Effector memory CD4-positive, alpha-beta T cell (primary cell): ENCODE data around the gene CDKN1C.
A peak's percentile ranks its signal among the peaks of the same experiment; 100 is the strongest.
"Not testable (repeated sequence)": the region's sequence is repeated elsewhere in the genome, so short reads cannot be mapped to it uniquely, and the experiment has no call there.

Experiments
- DNase-seq, 3 donors: peaks; one replicate each; pipeline ENCODE4 v3.0.0-alpha.2; 2020
- H3K27ac ChIP-seq: 2 replicates; pipeline ENCODE4 v1.7.0; 2013; ENCODE audit warnings: mild to moderate bottlenecking, low read length, moderate library complexity; ENCODE audit not compliant: insufficient read depth, poor library complexity, severe bottlenecking
- H3K27me3 ChIP-seq: replicated peaks from 2 replicates; pipeline ENCODE4 v1.7.0; 2013; ENCODE audit warnings: mild to moderate bottlenecking, low read length; ENCODE audit not compliant: insufficient read depth, control insufficient read depth, poor library complexity, severe bottlenecking
- H3K36me3 ChIP-seq: 2 replicates; pipeline ENCODE4 v1.7.0; 2013; ENCODE audit warnings: mild to moderate bottlenecking, low read length, moderate library complexity; ENCODE audit not compliant: control insufficient read depth, insufficient read depth
- H3K4me1 ChIP-seq: 2 replicates; pipeline ENCODE4 v1.7.0; 2013; ENCODE audit warnings: low read length, mild to moderate bottlenecking; ENCODE audit not compliant: control insufficient read depth, insufficient read depth, poor library complexity, severe bottlenecking
- H3K4me3 ChIP-seq: 2 replicates; pipeline ENCODE4 v1.7.0; 2013; ENCODE audit warnings: low read length, low read depth, mild to moderate bottlenecking; ENCODE audit not compliant: insufficient read depth, poor library complexity, severe bottlenecking
- H3K9me3 ChIP-seq: 2 replicates; pipeline ENCODE4 v1.7.0; 2013; ENCODE audit warnings: mild to moderate bottlenecking, low read length, moderate library complexity; ENCODE audit not compliant: control insufficient read depth

Gene CDKN1C

DNA sequence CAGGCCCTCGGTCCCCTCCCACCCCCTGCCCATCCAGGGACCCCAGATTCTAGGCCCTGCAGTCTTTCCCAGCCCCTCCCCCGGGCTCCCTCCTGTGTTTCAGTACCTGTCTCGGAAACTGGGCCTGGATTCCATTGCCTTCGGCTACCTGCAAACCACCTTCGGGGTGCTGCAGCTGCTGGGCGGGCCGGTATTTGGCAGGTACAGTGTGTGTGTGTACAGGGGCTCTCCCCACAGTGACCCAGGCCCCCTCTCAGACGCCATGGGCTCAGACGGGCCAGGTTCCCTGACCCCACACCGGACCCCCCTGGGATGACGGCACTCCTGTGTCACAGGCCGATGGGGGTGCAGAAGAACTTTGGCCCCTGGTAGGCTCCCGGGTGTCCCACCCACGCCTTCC is 22.6 kb upstream of the CDKN1C start:
- no peaks in the 10 kb centered on the region for H3K9me3 ChIP-seq
- DNase-seq: no peak
- no peaks in the 10 kb centered on the region for H3K27me3 ChIP-seq
- peaks cover 2% of the 10 kb centered on the region for H3K4me1 ChIP-seq
- H3K27ac ChIP-seq: no peak overlapping the region
- H3K4me3 ChIP-seq: no peak overlapping the region
- no peaks in the 10 kb centered on the region for H3K36me3 ChIP-seq

DNA sequence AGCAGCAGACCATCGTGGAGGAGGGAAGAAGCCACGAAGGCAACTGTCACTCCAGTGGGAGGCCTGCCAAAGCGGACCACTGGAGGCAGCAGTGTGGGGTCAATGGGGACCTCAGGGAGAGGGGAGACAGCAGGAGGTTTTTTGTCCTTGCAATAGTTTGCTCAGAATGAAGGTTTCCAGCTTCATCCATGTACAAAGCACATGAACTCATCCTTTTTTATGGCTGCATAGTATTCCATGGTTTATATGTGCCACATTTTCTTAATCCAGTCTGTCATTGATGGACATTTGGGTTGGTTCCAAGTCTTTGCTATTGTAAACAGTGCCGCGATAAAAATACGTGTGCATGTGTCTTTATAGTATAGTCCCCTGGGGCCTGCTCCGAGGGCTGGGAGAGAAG is 19.7 kb upstream of the CDKN1C start:
- not testable (repeated sequence) for H3K27me3 ChIP-seq, H3K4me3 ChIP-seq, H3K9me3 ChIP-seq, DNase-seq, H3K27ac ChIP-seq, H3K36me3 ChIP-seq
- H3K4me1 ChIP-seq: peaks cover 12% of the 10 kb centered on the region

- Histone ChIP-seq H3K27me3 (no peaks in the 10 kb centered on the region), H3K27ac (no peak overlapping the region), H3K36me3 (no peaks in the 10 kb centered on the region), H3K4me3 (no peak overlapping the region), H3K9me3 (no peaks in the 10 kb centered on the region), H3K4me1 (peaks cover 19% of the 10 kb centered on the region)
- no peak for DNase-seq
Observed at GRCh38 chr11:2904153-2905052, 18.8 kb upstream of the CDKN1C start.

DNA sequence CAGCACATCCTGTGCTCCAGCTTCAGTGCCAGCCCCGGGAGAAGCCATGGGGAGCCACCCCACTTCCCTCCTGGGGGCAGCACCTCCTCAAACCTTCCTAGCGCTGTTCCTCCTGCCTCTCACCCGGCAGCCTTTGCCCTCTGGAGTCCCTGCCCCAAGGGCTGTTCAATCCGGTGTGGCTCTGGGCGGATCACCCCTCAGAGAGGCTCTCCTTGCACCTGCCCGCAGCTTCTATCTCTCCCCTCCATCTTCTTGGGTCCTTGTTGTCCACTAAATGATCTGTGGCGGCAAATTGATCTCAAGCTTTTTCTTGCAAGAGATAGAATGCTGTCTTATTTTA is 18.1 kb upstream of the CDKN1C start:
- Histone ChIP-seq H3K4me3 (no peak overlapping the region), H3K27me3 (no peaks in the 10 kb centered on the region), H3K36me3 (no peaks in the 10 kb centered on the region), H3K9me3 (no peaks in the 10 kb centered on the region), H3K4me1 (peaks cover 26% of the 10 kb centered on the region), H3K27ac (no peak overlapping the region)
- DNase-seq: no peak

DNA sequence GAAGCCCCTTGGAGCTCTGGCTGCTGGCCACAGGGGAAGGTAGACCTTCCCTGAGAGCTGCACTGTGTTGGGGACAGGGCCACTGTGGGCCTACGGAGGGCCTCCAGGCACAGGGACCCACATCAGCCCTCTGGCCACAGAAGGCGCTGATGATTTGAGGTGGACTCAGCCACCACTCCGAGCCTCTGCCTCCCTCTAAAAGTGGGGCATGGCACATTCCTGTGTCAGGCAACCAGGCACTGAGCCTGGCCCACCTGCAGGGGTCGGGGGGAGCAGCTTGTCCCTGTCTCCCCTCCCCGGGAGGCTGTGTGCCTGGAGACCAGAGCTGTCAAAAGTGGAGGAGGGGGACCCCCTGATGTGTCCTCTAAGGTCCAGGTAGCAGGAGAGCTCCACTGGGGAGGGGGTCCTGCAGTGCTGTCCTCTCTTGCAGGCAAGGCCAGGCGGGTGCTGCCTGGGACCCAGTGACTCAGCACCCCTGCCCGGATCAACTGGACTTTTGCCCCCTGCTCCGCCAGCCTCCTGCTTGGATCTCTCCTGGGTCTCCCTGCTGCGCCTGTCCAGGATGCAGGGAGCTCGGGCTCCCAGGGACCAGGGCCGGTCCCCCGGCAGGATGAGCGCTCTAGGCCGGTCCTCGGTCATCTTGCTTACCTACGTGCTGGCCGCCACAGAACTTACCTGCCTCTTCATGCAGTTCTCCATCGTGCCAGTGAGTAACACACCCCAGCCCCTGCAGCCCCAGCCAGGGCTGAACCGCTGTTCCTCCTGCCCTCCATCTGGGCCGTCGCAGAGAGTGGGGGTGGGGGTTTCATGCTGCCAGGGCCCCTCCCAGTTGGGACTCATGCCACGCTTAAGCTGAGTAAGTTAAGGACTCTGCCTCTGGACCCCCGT is 17.5 kb upstream of the CDKN1C start:
- H3K9me3 ChIP-seq: no peaks in the 10 kb centered on the region
- peak overlapping the region; percentile 52 for H3K27ac ChIP-seq
- H3K4me3 ChIP-seq: peak overlapping the region; percentile 79
- no peaks in the 10 kb centered on the region for H3K36me3 ChIP-seq
- no peaks in the 10 kb centered on the region for H3K27me3 ChIP-seq
- no peak for DNase-seq
- peaks cover 31% of the 10 kb centered on the region for H3K4me1 ChIP-seq

- peak; percentile 85 to 90 (median 86) for DNase-seq
- H3K4me1 ChIP-seq: peaks cover 31% of the 10 kb centered on the region
- no peaks in the 10 kb centered on the region for H3K27me3 ChIP-seq
- no peaks in the 10 kb centered on the region for H3K36me3 ChIP-seq
- no peaks in the 10 kb centered on the region for H3K9me3 ChIP-seq
- H3K27ac ChIP-seq: peak overlapping the region; percentile 56
- peak overlapping the region; percentile 79 for H3K4me3 ChIP-seq
Observed at GRCh38 chr11:2901854-2902783, 16.5 kb upstream of the CDKN1C start.

GRCh38 chr11:2901196-2901796 is 15.7 kb upstream of the CDKN1C start:
- H3K27ac ChIP-seq: peak overlapping the region; percentile 56
- peaks cover 31% of the 10 kb centered on the region for H3K4me1 ChIP-seq
- no peaks in the 10 kb centered on the region for H3K36me3 ChIP-seq
- H3K4me3 ChIP-seq: peak overlapping the region; percentile 79
- DNase-seq: no peak
- H3K9me3 ChIP-seq: no peaks in the 10 kb centered on the region
- no peaks in the 10 kb centered on the region for H3K27me3 ChIP-seq

GRCh38 chr11:2899080-2899783 is 13.7 kb upstream of the CDKN1C start:
- DNase-seq: no peak
- peaks cover 31% of the 10 kb centered on the region for H3K4me1 ChIP-seq
- H3K4me3 ChIP-seq: no peak overlapping the region
- H3K36me3 ChIP-seq: no peaks in the 10 kb centered on the region
- no peaks in the 10 kb centered on the region for H3K9me3 ChIP-seq
- H3K27ac ChIP-seq: no peak overlapping the region
- no peaks in the 10 kb centered on the region for H3K27me3 ChIP-seq
